Thyroid gland (tissue), 4 donors: ENCODE measurements around the gene ATG3. TPM values are rescaled to one million over a fixed set of nuclear protein-coding genes. Genes with fewer than 3 reads are reported as not detected.
A peak's percentile ranks its signal among the peaks of the same experiment; 100 is the strongest.

Experiments
- DNase-seq, 2 donors: peaks; one replicate each; pipeline ENCODE4 v3.0.0-alpha.2; 2019
- H3K27ac ChIP-seq, 3 donors: fragments of 200-600 bp; sonication (generic); 1 replicate in 2 of 3; 2 replicates in 1 of 3; pipeline ENCODE4 v1.5.1; 2016 to 2019; ENCODE audit warnings: mild to moderate bottlenecking in 1 of 3, moderate library complexity in 1 of 3
- H3K27me3 ChIP-seq: fragments of 200-600 bp; sonication (generic); one replicate; pipeline ENCODE4 v1.5.1; 2019
- H3K36me3 ChIP-seq, 2 donors: fragments of 200-600 bp; sonication (generic); one replicate each; pipeline ENCODE4 v1.5.1; 2016 to 2019
- H3K4me1 ChIP-seq, 2 donors: fragments of 200-600 bp; sonication (generic); one replicate each; pipeline ENCODE4 v1.5.1; 2017 to 2019
- H3K4me3 ChIP-seq, 3 donors: fragments of 200-600 bp; sonication (generic); replicated peaks in 1 of 3; 1 replicate in 2 of 3; 2 replicates in 1 of 3; pipeline ENCODE4 v1.5.1; 2016; ENCODE audit warnings: mild to moderate bottlenecking in 1 of 3
- H3K9me3 ChIP-seq: fragments of 200-600 bp; sonication (generic); one replicate; pipeline ENCODE4 v1.5.1; 2017
- CTCF ChIP-seq, 6 experiments: fragments of 200-600 bp in 3 of 6; fragments of 450-650 bp in 3 of 6; sonication (generic) in 3 of 6; IDR thresholded peaks; one replicate each; pipeline ENCODE4 v1.5.1; 2016 to 2019; ENCODE audit warnings: antibody characterized with exemption in 6 of 6, mild to moderate bottlenecking in 2 of 6, inconsistent platforms in 1 of 6, moderate library complexity in 1 of 6
- POLR2A ChIP-seq, 2 donors: fragments of 450-650 bp; IDR thresholded peaks; one replicate each; pipeline ENCODE4 v1.6.1; 2017; ENCODE audit warnings: antibody characterized with exemption in 2 of 2, mild to moderate bottlenecking in 2 of 2, moderate library complexity in 1 of 2
- WGBS, 2 donors: methylation state at CpG; one replicate each; pipeline ENCODE4 v1.1.5; 2017; 5-methylcytosine and 5-hydroxymethylcytosine counted together
- intact Hi-C: fragments of 100-400 bp; cut with DNase I; formaldehyde crosslinking; loops from one replicate; pipeline ENCODE4 v1.15.1; 2023
- total RNA-seq, 4 donors: library from RNA; depleted of rRNA; stranded (reverse); fragments of >200 nt; gene quantifications; one replicate each; pipeline ENCODE4 v1.2.3, GENCODE V29; 2016

ATG3 gene
- total RNA-seq, 4 donors from 2014 or later, result 68.5 to 117 (median 80.9) TPM

DNA sequence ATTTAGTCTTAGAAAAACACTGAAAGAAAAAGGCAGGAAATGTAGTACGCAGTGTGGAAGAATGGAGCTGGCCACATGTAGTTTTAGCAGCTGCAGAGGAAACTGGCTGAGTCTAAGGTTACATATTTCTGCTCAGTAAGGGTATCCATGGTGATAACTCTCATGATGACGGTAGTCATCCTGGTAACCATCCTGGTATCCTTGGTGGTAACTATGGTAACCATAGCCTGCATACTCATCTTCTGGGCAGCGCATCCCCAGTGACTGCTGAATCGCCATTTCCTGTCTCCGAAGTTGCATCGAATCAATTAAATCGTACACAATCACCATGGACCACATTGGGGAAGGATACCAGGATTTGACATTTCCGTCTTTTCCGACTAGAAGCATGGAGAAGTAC is 43.5 kb upstream of the ATG3 start:
- Histone ChIP-seq H3K4me1 (peaks cover 7 to 42% of the 10 kb centered on the region in 2 donors), H3K27me3 (no peaks in the 10 kb centered on the region), H3K27ac (peak overlapping the region; percentile 45 to 77 (median 73)), H3K9me3 (no peaks in the 10 kb centered on the region), H3K36me3 (no peaks in the 10 kb centered on the region), H3K4me3 (no peak overlapping the region)
- WGBS, 2 donors, result 31 to 36% methylated on average over 9 of the region's 9 CpGs
- TF ChIP-seq POLR2A (IDR thresholded peaks at IDR 0.05) (no peak), CTCF (IDR thresholded peaks at IDR 0.05) (no peak)
- DNase-seq, result peak; percentile 6 to 13
- intact Hi-C loops, result no loop called here

DNA sequence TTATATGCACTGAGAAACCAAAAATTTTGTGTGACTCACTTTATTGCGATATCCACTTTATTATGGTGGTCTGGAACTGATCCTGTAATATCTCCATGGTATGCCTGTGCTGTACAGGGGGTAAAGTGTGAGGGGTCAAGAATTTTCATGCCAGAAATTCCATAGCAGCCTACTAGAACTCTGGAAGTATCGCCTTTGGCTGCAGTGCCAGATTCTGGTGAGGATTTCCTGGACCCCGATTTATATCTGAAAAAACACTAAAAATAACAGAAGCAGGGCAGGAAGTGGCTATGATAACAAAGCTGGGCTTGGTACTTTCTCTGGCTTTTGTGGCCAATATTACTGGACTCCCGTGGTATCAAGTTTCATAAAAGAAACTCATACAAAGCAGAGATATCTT is 42.8 kb upstream of the ATG3 start:
- H3K4me3 ChIP-seq, result no peak overlapping the region
- H3K4me1 ChIP-seq, result peaks cover 7 to 42% of the 10 kb centered on the region in 2 donors
- no peaks in the 10 kb centered on the region for H3K9me3 ChIP-seq
- peak overlapping the region; percentile 45 to 77 (median 73) for H3K27ac ChIP-seq
- TF ChIP-seq POLR2A (IDR thresholded peaks at IDR 0.05), result no peak
- no peak for TF ChIP-seq CTCF (IDR thresholded peaks at IDR 0.05)
- intact Hi-C loops, result no loop called here
- WGBS, 2 donors, result 11 to 16% methylated on average over 4 of the region's 4 CpGs
- H3K27me3 ChIP-seq, result no peaks in the 10 kb centered on the region
- DNase-seq, result peak; percentile 38 to 49
- H3K36me3 ChIP-seq, result no peaks in the 10 kb centered on the region

DNA sequence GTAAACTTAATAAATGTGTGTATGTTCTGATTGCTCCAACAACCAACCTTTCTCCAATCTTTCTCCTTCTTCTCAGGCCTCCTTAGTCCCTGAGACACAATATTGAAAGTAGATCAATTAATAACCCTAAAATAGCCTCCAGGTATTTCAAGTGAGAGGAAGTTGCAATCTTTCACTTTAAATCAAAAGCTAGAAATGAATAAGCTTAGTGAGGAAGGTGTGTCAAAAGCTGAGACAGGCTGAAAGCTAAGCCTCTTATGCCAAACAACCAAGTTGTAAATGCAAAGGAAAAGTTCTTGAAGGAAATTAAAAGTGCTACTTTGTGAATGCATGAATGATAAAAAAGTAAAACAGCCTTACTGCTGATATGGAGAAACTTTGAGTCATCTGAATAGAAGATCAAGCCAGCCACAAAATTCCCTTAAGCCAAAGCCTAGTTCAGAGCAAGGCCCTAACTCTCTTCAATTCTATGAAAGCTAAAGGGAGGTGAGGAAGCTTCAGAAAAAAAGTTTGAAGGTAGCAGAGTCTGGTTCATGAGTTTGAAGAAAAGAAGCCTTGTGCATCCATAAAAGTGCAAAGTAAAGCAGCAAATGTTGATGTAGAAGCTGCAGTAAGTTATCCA is 40.6 kb upstream of the ATG3 start:
- Histone ChIP-seq H3K27ac (peak overlapping the region in 1 of 3 donors; percentile 7), H3K4me3 (no peak overlapping the region), H3K36me3 (no peaks in the 10 kb centered on the region), H3K27me3 (no peaks in the 10 kb centered on the region), H3K4me1 (peaks cover 7 to 30% of the 10 kb centered on the region in 2 donors), H3K9me3 (no peaks in the 10 kb centered on the region)
- no peak for TF ChIP-seq POLR2A (IDR thresholded peaks at IDR 0.05)
- DNase-seq, result no peak
- intact Hi-C loops, result no loop called here

GRCh38 chr3:112598731-112599130 is 37.0 kb upstream of the ATG3 start:
- Histone ChIP-seq H3K9me3 (no peaks in the 10 kb centered on the region), H3K27me3 (no peaks in the 10 kb centered on the region), H3K36me3 (no peaks in the 10 kb centered on the region), H3K4me3 (no peak overlapping the region), H3K27ac (no peak overlapping the region), H3K4me1 (no peaks in the 10 kb centered on the region)
- TF ChIP-seq CTCF (IDR thresholded peaks at IDR 0.05) (no peak), POLR2A (IDR thresholded peaks at IDR 0.05) (no peak)
- DNase-seq, result no peak
- intact Hi-C loops, result no loop called here

DNA sequence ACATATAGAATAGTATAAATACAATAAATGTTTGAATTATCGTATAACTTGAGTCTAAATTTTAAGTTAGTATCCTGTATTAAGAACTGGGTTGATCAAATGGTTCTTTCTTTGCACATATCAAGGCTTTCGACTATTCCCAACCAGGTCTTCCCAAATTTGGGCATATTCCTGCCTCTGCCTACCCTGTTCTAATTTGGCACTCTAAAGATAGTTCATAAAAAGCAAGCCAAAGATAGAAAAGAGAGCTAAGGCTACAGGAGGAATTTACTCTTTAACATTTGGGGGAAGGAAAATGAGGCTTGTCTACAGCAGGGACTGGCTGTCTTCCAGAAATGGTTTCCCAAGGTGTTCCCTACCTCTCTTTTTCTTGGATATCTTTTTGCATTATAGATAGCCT is 36.2 kb upstream of the ATG3 start:
- intact Hi-C loops, result no loop called here
- no peak overlapping the region for H3K27ac ChIP-seq
- H3K36me3 ChIP-seq, result no peaks in the 10 kb centered on the region
- H3K4me3 ChIP-seq, result no peak overlapping the region
- TF ChIP-seq POLR2A (IDR thresholded peaks at IDR 0.05), result no peak
- no peak for TF ChIP-seq CTCF (IDR thresholded peaks at IDR 0.05)
- no peaks in the 10 kb centered on the region for H3K27me3 ChIP-seq
- no peak for DNase-seq
- H3K9me3 ChIP-seq, result no peaks in the 10 kb centered on the region
- H3K4me1 ChIP-seq, result no peaks in the 10 kb centered on the region
- 98 to 100% methylated on average over 2 of the region's 2 CpGs for WGBS, 2 donors
